ENCODE data around the gene PNMA8B.

PNMA8B gene

GRCh38 chr19:46456930-46457329, 38.7 kb downstream of the PNMA8B start:
- no peak for DNase-seq (ENCODE audit: low read depth)

GRCh38 chr19:46454244-46454643, 41.4 kb downstream of the PNMA8B start:
- no peak for DNase-seq (ENCODE audit: low read depth)

GRCh38 chr19:46453661-46454060, 42.0 kb downstream of the PNMA8B start:
- DNase-seq (ENCODE audit: low read depth): no peak

GRCh38 chr19:46452186-46452585, 43.5 kb downstream of the PNMA8B start:
- no peak for DNase-seq (ENCODE audit: low read depth)

- DNase-seq (ENCODE audit: low read depth): no peak
Measured at GRCh38 chr19:46451352-46451751, 44.3 kb downstream of the PNMA8B start.

GRCh38 chr19:46450737-46451136, 44.9 kb downstream of the PNMA8B start:
- no peak for DNase-seq (ENCODE audit: low read depth)

- no peak for DNase-seq (ENCODE audit: low read depth)
Measured at GRCh38 chr19:46449228-46449627, 46.4 kb downstream of the PNMA8B start.

- no peak for DNase-seq (ENCODE audit: low read depth)
Measured at GRCh38 chr19:46448601-46449000, 47.1 kb downstream of the PNMA8B start.

- no peak for DNase-seq (ENCODE audit: low read depth)
Measured at GRCh38 chr19:46447824-46448223, 47.8 kb downstream of the PNMA8B start.

- no peak for DNase-seq (ENCODE audit: low read depth)
Measured at GRCh38 chr19:46447006-46447405, 48.7 kb downstream of the PNMA8B start.

GRCh38 chr19:46446021-46446420, 49.6 kb downstream of the PNMA8B start:
- no peak for DNase-seq (ENCODE audit: low read depth)

GRCh38 chr19:46442808-46443450, 52.7 kb downstream of the PNMA8B start:
- DNase-seq (ENCODE audit: low read depth): peak; percentile 79

- DNase-seq (ENCODE audit: low read depth): no peak
Measured at GRCh38 chr19:46441866-46442265, 53.8 kb downstream of the PNMA8B start.

All from iris pigment epithelial cell (primary cell).